DOHH2 (cell line): ENCODE measurements around the gene GDPD4.

ENCODE experiments used
- CTCF ChIP-seq: fragments of 200-600 bp; sonication (generic); IDR thresholded peaks from one replicate; pipeline ENCODE4 v1.5.1; 2014; ENCODE audit warnings: antibody characterized with exemption, mild to moderate bottlenecking, low read depth, low read length; ENCODE audit not compliant: poor library complexity, severe bottlenecking
- EZH2phosphoT487 ChIP-seq: fragments of 200-600 bp; sonication (generic); IDR thresholded peaks from 2 replicates; pipeline ENCODE4 v1.6.1; 2017; ENCODE audit warnings: borderline replicate concordance, mild to moderate bottlenecking, antibody characterized with exemption, low read length, moderate library complexity, mixed read lengths

- TF ChIP-seq CTCF, result no peak
- no peak for TF ChIP-seq EZH2phosphoT487
Measured at GRCh38 chr11:77175021-77175842, 126.3 kb downstream of the GDPD4 start.
